ENCODE data around the gene ATAD1. TPM values are rescaled to one million over a fixed set of nuclear protein-coding genes. Genes with fewer than 3 reads are reported as not detected.
"Not testable (repeated sequence)": the region's sequence is repeated elsewhere in the genome, so short reads cannot be mapped to it uniquely, and the experiment has no call there.

The ATAD1 gene, protein sequence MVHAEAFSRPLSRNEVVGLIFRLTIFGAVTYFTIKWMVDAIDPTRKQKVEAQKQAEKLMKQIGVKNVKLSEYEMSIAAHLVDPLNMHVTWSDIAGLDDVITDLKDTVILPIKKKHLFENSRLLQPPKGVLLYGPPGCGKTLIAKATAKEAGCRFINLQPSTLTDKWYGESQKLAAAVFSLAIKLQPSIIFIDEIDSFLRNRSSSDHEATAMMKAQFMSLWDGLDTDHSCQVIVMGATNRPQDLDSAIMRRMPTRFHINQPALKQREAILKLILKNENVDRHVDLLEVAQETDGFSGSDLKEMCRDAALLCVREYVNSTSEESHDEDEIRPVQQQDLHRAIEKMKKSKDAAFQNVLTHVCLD
- 232 TPM in 2 replicates for total RNA-seq (2014; rRNA removed; shearing (Covaris generic))
- 111 and 158 TPM in 2 replicates for polyA plus RNA-seq (2014; cell fraction: nucleus; rRNA removed)

DNA sequence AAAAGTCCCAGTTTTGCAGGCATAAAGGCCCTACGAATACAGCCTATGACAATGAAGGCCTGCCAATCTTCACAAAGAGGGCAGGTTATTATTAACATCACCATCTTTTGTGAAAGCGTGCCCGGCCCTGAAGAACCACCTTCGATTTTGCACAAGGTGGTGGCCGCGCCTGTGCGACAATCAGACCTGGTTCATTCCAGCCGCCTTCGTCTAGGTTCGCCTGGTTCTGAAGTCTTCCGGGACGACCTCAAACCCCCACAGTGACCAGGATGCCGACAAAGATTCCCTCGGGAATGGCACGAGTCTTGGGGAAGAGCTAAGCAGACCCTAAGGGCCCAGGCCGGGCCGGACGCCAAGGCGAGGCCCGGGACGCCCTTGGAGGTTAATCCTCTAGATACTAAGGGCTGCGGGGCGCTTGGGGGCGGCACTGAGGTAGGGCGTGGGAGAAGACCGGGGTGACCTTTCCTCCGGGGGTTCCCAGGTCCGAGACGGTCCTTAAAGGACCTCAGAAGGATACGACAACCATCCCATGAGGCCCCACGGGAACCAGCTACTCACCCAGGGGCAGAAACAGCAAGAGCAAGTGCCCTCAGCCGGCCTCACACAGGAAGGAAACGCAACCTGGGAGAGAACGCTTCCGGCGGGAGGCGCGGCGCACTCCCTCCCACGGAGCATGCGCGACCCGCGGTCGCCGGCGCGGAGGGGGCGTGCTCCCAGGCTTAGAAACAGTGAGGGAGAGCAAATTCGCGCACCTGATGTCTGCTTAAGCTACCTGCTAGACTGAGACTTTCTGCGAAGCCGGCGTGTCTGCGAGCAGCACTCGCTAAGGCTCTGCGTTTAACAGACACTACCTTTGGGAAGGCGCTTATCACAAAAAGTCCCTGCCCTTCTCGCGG lies at the start of gene ATAD1:
Gene ATAD1, minus strand, starts transcription at position 618 of the 896 bp plus-strand sequence. CDS start 3,627 bp downstream, outside the sequence.
- DNase-seq (ENCODE audit: extremely low read depth, low read depth), result peak; percentile 91

DNA sequence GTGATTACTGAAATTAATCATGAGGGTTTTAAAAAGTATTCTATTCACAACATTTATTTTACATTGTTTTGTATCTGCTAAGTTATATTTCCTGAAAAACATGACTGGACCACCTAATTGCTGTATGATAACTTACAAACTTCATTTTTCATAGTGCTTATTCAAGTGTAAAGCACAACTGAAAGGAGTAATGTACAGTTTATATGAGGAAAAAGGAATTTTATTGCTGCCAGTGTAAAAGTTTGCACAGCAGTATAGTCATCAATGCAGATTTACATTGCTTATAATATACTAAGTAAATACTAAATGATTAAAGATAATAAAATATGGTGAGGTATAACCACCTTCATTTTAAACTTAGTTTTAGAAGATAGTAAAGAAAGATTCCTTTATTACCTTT lies 49.4 kb upstream of the ATAD1 start:
- no peak for DNase-seq (ENCODE audit: extremely low read depth, low read depth)

DNA sequence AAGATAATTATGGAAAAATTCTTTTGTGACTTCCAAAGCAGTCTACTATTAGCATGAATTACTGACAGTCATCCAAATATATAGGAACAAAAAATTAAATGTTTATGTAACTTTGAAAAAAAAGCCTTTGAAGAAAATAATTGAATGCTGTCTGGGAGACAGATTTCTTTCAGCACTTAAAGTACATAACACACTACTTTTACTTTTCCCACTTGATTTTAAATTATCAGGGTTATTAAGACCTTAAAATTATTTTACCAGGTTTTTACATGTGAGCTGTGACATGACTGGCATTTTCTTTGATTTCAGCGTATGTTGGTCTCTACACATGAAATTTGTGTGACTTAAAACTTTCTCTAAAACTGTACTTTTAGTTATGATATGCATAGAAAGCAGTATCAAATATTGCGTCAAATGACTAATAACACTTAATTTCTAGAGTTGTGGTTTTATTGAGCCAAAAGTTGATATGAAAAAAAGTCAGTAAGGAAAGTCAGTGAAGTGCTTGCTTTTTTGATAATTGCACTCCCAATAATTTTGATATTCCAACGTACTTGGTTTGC lies 48.5 kb upstream of the ATAD1 start:
- no peak for DNase-seq (ENCODE audit: extremely low read depth, low read depth)

DNA sequence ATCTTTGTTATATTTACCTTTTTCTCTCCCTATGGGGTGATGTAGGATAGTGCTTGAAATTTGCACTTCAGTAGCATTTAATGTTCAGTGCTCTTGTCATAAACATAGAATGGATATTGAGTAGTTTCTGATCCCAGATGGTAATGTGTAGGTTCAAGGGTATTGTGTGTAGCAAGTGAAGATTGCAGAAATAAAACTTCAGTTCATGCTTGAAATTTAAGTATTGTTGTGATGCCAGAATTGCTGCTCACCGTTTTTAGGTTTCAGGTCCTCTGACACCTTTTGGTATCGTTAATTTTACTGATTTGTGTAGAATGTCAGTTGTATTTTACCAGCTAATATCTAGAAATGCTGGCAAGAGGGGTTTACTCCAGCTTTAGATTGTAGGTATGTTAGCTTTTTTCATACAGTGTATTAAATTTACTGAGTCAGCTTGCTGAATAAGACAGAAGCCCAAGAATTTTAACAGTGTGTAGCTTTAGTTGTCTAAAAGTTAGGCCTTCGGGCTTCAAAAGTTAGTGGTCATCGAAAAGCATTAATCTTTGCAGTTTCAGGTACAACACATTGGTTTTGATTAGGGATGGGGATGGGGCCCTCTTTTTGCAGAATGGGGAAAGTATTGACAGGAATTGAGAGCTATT lies 47.3 kb upstream of the ATAD1 start:
- DNase-seq (ENCODE audit: extremely low read depth, low read depth), result no peak

DNA sequence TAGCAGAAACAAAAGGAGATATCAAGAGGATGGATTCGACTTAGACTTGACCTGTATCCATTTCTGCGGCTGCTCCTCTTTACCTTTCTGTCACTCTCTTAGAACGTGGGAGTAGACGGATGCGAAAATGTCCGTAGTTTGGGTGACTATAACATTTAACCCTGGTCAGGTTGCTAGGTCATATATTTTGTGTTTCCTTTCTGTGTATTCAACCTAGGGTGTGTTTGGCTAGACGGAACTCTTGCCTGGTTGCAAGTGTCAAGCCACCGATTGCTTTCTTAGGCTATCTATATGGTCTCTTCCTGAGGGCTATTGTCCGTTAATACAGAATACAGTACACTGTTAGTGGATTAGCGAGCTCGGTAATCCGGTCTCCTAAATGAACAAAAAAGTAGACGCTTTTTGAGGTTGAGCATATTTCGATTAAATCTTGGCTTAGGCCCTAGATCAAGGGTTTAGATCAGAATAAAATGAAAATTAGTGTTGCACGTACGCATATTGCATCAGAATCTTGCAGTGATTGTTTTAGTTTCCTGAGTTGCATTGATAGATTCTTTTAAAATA lies 46.6 kb upstream of the ATAD1 start:
- no peak for DNase-seq (ENCODE audit: extremely low read depth, low read depth)

DNA sequence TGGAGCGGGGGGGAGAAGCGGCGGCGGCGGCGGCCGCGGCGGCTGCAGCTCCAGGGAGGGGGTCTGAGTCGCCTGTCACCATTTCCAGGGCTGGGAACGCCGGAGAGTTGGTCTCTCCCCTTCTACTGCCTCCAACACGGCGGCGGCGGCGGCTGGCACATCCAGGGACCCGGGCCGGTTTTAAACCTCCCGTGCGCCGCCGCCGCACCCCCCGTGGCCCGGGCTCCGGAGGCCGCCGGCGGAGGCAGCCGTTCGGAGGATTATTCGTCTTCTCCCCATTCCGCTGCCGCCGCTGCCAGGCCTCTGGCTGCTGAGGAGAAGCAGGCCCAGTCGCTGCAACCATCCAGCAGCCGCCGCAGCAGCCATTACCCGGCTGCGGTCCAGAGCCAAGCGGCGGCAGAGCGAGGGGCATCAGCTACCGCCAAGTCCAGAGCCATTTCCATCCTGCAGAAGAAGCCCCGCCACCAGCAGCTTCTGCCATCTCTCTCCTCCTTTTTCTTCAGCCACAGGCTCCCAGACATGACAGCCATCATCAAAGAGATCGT lies 46.0 kb upstream of the ATAD1 start:
- DNase-seq (ENCODE audit: extremely low read depth, low read depth), result not testable (repeated sequence)

DNA sequence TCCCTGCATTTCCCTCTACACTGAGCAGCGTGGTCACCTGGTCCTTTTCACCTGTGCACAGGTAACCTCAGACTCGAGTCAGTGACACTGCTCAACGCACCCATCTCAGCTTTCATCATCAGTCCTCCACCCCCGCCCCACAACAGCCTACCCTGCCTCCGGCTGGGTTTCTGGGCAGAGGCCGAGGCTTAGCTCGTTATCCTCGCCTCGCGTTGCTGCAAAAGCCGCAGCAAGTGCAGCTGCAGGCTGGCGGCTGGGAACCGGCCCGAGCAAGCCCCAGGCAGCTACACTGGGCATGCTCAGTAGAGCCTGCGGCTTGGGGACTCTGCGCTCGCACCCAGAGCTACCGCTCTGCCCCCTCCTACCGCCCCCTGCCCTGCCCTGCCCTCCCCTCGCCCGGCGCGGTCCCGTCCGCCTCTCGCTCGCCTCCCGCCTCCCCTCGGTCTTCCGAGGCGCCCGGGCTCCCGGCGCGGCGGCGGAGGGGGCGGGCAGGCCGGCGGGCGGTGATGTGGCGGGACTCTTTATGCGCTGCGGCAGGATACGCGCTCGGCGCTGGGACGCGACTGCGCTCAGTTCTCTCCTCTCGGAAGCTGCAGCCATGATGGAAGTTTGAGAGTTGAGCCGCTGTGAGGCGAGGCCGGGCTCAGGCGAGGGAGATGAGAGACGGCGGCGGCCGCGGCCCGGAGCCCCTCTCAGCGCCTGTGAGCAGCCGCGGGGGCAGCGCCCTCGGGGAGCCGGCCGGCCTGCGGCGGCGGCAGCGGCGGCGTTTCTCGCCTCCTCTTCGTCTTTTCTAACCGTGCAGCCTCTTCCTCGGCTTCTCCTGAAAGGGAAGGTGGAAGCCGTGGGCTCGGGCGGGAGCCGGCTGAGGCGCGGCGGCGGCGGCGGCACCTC lies 45.3 kb upstream of the ATAD1 start, which contains the start of the genes KLLN and PTEN:
Gene KLLN, minus strand, starts transcription at position 481 of the 891 bp plus-strand sequence. CDS start 1,046 bp downstream, outside the sequence.
Gene PTEN, plus strand, starts transcription at position 573 of the 891 bp plus-strand sequence. CDS start 845 bp downstream, outside the sequence.
- DNase-seq (ENCODE audit: extremely low read depth, low read depth), result peak; percentile 90

DNA sequence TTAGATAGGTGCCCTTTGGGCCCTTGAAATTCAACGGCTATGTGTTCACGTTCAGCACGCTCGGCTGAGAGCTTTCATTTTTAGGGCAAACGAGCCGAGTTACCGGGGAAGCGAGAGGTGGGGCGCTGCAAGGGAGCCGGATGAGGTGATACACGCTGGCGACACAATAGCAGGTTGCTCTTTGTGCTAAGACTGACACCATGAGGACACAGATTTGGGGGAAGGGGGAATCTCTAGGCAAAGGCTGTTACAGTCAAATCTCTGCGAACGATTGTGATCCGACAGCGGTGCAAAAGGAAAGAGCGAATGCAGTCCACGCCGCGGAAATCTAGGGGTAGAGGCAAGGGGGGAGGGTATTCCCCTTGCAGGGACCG lies 44.6 kb upstream of the ATAD1 start:
- DNase-seq (ENCODE audit: extremely low read depth, low read depth), result no peak

DNA sequence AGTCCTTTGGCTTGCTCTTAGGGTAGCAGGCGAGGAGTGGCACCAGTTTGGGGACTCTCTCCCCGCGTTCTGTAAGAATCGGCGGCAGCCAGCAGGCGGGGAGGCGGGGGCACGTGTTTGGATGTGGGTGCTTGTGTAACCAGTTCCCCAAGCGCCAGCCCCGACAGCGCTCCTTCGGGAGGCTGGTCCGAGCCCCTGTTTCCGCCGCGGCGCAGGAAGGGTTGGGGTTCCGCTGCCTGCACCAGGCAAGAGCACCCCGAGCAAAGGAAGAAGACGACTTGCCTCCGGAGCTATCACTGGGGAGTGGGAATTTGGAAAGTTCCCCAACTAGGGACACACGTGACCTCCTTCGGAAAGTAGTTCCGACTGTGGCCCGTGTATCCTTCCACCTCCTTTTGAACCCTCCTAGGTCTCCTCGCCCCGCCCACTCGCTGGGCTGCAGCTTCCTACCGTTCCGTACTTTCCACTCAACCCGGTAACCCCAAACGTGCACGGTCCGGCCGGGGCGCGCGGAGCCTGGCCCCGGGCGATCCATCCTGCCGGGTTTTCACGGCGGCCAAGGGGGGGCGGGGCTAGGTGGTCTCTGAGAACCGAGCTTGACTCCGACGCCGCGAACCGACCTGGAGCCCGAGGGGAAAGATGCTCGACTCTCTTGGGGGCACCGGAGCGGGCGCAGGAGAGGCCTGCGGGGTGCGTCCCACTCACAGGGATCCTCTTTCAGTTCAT lies 44.1 kb upstream of the ATAD1 start:
- peak; percentile 98 for DNase-seq (ENCODE audit: extremely low read depth, low read depth)

DNA sequence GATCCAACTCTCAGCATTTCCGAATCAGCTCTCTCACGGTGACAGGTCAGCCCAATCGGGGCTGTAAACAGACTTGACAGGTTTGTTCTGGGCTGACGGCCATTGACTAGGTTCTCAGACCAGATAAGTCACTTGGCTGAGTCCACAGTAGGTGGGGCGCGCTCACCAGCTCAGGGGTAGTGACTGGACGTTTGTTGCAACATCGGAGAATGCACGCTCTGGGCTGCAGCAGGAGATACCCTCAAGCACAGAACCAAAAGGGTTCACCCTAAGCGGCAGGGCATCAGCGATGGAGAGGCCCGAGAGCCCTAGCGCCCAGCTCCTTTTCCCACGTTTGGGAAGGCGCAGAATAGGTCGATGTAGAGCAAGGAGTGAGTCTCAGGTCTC lies 43.5 kb upstream of the ATAD1 start:
- DNase-seq (ENCODE audit: extremely low read depth, low read depth), result peak; percentile 77

DNA sequence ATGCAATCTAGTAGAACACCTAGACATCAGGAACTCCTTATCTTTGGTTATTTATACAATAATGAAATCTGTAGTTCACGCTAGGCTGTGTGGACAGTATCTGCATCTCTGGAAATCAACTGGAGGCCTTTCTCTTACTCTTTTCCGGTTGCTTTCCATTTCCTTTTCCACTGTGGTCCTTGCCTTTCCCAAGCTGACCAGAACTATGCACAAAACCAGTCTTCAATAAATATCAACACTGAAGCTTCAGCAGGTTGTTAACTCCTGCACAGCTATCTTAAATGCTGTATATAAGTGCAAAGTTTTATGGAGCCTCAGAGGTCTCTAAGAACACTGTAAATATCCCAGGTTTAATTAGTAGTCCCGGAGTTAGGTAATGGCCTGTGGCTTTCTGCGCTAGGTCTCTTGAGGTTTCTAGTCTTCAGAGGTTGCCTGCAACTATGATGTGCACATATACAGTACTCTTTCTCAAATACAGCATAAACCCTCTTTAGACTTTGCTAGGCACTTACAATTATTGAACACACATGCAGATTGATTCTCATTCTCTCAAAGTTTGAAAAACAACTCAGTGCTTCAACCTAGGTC lies 42.9 kb upstream of the ATAD1 start:
- DNase-seq (ENCODE audit: extremely low read depth, low read depth), result no peak

DNA sequence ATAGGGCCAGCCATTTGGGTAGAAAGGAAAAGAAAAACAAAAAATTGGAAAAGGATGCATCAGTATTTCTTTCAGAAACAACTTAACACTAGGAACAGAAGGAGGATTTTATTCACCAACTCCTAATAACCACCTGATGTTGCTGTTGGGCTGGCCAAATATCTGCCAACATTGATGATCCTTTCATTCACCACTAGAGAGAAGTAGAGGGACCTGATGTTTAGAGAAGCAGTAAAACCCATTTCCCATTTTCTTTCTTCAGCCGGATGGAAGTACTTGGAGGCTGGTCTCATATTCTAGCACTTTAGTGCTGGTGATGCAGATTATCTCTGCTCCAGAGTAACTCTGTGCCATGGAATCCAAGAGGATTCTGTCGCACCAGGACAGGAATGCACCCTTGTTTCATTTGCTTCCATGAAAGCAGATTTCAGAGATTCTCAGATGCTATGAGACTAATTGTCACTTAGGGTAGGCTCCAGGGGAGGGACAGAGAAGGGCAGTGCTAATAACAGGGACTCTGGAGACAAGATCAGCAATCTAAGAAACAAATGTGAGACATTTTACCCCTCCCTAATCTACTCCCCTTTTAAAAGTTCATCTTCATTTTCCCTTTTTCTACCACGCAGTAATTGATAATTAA lies 42.2 kb upstream of the ATAD1 start:
- DNase-seq (ENCODE audit: extremely low read depth, low read depth), result peak; percentile 73

DNA sequence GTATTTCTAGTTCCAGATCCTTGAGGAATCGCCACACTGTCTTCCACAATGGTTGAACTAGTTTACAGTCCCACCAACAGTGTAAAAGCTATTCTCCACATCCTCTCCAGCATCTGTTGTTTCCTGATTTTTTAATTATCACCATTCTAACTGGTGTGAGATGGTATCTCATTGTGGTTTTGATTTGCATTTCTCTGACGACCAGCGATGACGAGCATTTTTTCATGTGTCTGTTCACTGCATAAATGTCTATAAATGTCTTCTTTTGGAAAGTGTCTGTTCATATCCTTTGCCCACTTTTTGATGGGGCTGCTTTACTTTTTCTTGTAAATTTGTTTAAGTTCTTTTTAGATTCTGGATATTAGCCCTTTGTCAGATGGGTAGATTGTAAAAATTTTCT lies 37.6 kb upstream of the ATAD1 start:
- not testable (repeated sequence) for DNase-seq (ENCODE audit: extremely low read depth, low read depth)

DNA sequence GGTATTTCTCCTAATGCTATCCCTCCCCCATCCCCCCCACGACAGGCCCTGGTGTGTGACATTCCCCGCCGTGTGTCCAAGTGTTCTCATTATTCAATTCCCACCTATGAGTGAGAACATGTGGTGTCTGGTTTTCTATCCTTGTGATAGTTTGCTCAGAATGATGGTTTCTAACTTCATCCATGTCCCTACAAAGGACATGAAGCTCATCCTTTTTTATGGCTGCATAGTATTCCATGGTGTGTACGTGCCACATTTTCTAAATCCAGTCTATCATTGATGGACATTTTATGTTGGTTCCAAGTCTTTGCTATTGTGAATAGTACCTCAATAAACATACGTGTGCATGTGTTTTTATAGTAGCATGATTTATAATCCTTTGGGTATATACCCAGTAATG lies 37.2 kb upstream of the ATAD1 start:
- DNase-seq (ENCODE audit: extremely low read depth, low read depth), result not testable (repeated sequence)

DNA sequence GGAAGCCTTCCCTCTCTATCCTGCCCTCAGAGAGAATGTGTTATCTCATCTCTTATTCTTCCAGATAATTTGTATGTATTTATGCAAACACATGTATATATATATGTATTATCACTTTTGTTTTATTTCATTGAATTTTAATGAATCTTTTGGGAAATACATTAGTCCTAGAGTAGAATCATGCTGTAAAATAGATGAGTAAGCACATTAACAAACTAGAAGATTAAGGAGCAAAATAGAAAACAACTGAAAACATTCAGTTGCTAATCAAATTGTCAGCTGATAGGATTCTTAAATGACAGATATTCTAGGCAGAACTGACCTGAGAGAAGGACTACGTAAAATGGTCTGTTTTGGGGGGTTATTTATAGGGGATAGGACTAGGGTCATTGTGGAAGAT lies 34.1 kb upstream of the ATAD1 start:
- DNase-seq (ENCODE audit: extremely low read depth, low read depth), result no peak

DNA sequence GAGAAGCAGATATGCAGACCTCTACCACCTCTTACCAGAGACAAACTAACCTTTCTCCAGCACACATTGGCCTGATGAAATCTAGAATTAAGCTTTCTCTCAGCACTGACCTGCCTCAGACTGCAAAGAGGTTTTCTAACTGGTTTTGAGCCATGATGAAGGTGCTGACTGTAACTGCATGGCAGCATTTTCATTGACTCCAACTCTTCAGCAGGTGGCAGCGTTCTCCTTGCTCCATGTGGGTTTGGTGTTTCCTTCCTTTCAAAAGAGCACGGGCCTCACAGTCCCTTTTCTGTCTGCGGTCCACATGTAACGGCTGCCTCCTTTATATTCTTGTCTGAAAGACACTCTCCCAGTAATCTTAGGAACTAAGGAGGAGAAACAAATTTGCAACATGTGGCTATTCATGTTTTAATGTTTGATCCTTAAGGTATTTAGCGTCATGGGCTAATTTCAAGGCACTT lies 32.7 kb upstream of the ATAD1 start:
- peak; percentile 82 for DNase-seq (ENCODE audit: extremely low read depth, low read depth)

DNA sequence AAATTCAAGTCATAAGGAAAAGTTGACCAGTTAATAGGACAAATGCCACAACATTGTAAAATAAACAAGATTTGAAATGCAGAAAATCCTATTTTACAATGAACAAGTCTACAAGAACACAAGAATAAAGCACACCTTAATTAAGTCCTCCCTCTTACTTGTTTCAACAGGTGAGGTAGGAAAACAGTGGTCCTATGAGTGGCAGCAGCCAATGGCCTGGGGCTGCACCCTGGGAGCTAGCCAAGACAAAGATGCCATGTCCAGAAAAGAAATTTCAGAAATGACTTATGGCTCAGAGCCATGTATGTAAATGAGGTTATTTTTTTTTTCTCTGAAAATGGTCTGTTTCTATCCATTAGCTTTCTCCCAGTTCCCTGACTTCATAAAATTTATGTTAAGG lies 31.0 kb upstream of the ATAD1 start:
- DNase-seq (ENCODE audit: extremely low read depth, low read depth), result no peak

Measured in NCI-H460 (cell line).